MM.1S (cell line): ENCODE measurements around the gene COLEC11.

Experiments used
- DNase-seq: peaks from one replicate; pipeline ENCODE4 v3.0.0-alpha.2; 2015
- H2AFZ ChIP-seq: fragments of 300-600 bp; sonication (generic); 2 replicates; pipeline ENCODE4 v1.6.0; 2016; ENCODE audit warnings: antibody characterized with exemption, low read length
- H3F3A ChIP-seq: fragments of 300-600 bp; sonication (generic); 2 replicates; pipeline ENCODE4 v1.6.1; 2016; ENCODE audit warnings: mild to moderate bottlenecking, antibody characterized with exemption, low read length, moderate library complexity, mixed read lengths; ENCODE audit not compliant: insufficient read depth
- H3K27ac ChIP-seq: fragments of 300-600 bp; sonication (generic); 2 replicates; pipeline ENCODE4 v1.5.1; 2016; ENCODE audit warnings: mild to moderate bottlenecking, low read length
- H3K27me3 ChIP-seq: fragments of 300-600 bp; sonication (generic); replicated peaks from 2 replicates; pipeline ENCODE4 v1.6.0; 2016; ENCODE audit warnings: low read length; ENCODE audit not compliant: insufficient read depth
- H3K36me3 ChIP-seq: fragments of 300-600 bp; sonication (generic); replicated peaks from 2 replicates; pipeline ENCODE4 v1.6.1; 2016; ENCODE audit warnings: mild to moderate bottlenecking, low read length, mixed read lengths; ENCODE audit not compliant: insufficient read depth
- H3K4me1 ChIP-seq: fragments of 300-600 bp; sonication (generic); 2 replicates; pipeline ENCODE4 v1.6.1; 2016; ENCODE audit warnings: low read length, mixed read lengths
- H3K4me2 ChIP-seq: fragments of 300-600 bp; sonication (generic); 2 replicates; pipeline ENCODE4 v1.6.0; 2016; ENCODE audit warnings: low read depth, low read length
- H3K4me3 ChIP-seq: fragments of 300-600 bp; sonication (generic); 2 replicates; pipeline ENCODE4 v1.5.1; 2016; ENCODE audit warnings: low read length, mixed read lengths
- H3K79me2 ChIP-seq: fragments of 300-600 bp; sonication (generic); 2 replicates; pipeline ENCODE4 v1.6.1; 2016; ENCODE audit warnings: mixed run types, low read length, mixed read lengths
- H3K9ac ChIP-seq: fragments of 300-600 bp; sonication (generic); 2 replicates; pipeline ENCODE4 v1.6.1; 2016; ENCODE audit warnings: low read length, mixed read lengths
- H3K9me2 ChIP-seq: fragments of 300-600 bp; sonication (generic); replicated peaks from 2 replicates; pipeline ENCODE4 v1.6.1; 2016; ENCODE audit warnings: mild to moderate bottlenecking, low read length, mixed read lengths; ENCODE audit not compliant: insufficient read depth
- H3K9me3 ChIP-seq: fragments of 300-600 bp; sonication (generic); replicated peaks from 2 replicates; pipeline ENCODE4 v1.6.1; 2016; ENCODE audit warnings: mild to moderate bottlenecking, low read length, mixed read lengths; ENCODE audit not compliant: insufficient read depth
- H4K20me1 ChIP-seq: fragments of 300-600 bp; sonication (generic); 2 replicates; pipeline ENCODE4 v1.6.1; 2016; ENCODE audit warnings: mild to moderate bottlenecking, low read length, moderate library complexity, mixed read lengths; ENCODE audit not compliant: insufficient read depth
- CTCF ChIP-seq: fragments of 300-600 bp; sonication (generic); IDR thresholded peaks from 2 replicates; pipeline ENCODE4 v1.5.1; 2016; ENCODE audit warnings: antibody characterized with exemption, low read length, mixed read lengths
- EZH2 ChIP-seq: fragments of 300-600 bp; sonication (generic); optimal IDR thresholded peaks from 2 replicates; pipeline ENCODE3; 2017; ENCODE audit warnings: low read depth, mild to moderate bottlenecking, antibody characterized with exemption, low read length, mixed read lengths
- EZH2phosphoT487 ChIP-seq: fragments of 300-600 bp; sonication (generic); IDR thresholded peaks from 2 replicates; pipeline ENCODE4 v1.6.1; 2018; ENCODE audit warnings: antibody characterized with exemption, low read length

The COLEC11 gene

DNA sequence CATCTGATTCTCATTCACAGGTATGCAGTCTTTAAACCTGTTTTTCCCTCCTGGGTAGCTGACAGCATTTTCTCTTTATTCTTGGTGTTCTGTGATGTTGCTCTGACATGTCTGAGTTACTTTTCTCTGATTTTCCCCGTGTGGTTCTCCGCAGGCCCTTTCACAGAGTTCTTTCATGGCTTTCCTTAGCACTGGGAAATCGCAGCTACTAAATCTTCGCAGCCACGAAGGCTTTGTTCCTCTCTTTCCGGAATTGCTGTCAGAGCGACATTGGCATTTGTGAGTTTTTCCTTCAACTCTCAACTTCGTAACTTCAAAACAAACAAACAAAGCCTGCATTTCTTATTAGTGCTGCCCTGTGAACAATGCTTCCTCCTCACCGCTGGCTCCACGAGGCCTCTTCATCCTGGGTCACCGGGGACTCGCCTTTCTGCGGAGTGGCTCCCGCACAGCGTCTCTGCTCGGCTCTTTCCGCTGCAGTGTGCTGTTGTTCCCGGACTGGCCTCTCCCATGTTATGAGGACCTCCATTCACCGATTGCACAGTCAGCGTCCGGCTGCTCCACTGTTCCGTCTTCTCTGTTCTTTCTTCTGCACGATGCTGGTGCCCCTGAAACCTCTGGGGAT lies 16.1 kb downstream of the COLEC11 start:
- Histone ChIP-seq H2AFZ (no peak overlapping the region), H3K4me1 (peaks cover 6% of the 10 kb centered on the region), H4K20me1 (no peaks in the 10 kb centered on the region), H3K9me3 (no peaks in the 10 kb centered on the region), H3K9me2 (no peaks in the 10 kb centered on the region), H3K9ac (no peak overlapping the region), H3K27ac (no peak overlapping the region), H3F3A (no peaks in the 10 kb centered on the region), H3K36me3 (no peaks in the 10 kb centered on the region), H3K4me3 (no peak overlapping the region), H3K4me2 (no peak overlapping the region), H3K27me3 (no peaks in the 10 kb centered on the region), H3K79me2 (no peaks in the 10 kb centered on the region)
- no peak for TF ChIP-seq CTCF
- TF ChIP-seq EZH2phosphoT487: no peak
- no peak for TF ChIP-seq EZH2
- no peak for DNase-seq

DNA sequence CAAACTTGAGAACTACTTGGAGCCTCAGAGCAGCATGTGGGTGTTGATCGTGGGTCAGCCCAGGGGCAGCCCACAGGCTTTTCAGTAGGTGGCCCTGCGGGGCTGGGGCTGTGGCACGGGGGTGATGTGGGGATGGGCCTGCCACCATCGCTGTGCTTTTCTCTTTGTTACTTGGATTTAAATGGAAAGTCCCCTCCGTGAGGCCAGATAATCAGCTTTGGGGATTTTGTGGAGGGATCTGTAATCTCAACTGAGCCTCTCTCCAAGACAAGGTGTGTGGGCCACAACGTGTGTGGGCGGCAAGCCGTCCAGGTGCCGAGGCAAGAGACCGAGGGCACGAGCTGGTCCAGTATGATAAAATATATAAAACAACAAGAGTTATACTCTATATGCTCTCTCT lies 16.7 kb downstream of the COLEC11 start:
- H4K20me1 ChIP-seq: no peaks in the 10 kb centered on the region
- no peak overlapping the region for H3K27ac ChIP-seq
- H3K4me3 ChIP-seq: no peak overlapping the region
- H3K9me2 ChIP-seq: no peaks in the 10 kb centered on the region
- no peaks in the 10 kb centered on the region for H3K9me3 ChIP-seq
- H3K36me3 ChIP-seq: no peaks in the 10 kb centered on the region
- H3K79me2 ChIP-seq: no peaks in the 10 kb centered on the region
- TF ChIP-seq EZH2 (no peak), CTCF (no peak), EZH2phosphoT487 (no peak)
- H3F3A ChIP-seq: no peaks in the 10 kb centered on the region
- H3K9ac ChIP-seq: no peak overlapping the region
- no peak overlapping the region for H2AFZ ChIP-seq
- H3K27me3 ChIP-seq: no peaks in the 10 kb centered on the region
- no peak overlapping the region for H3K4me2 ChIP-seq
- peaks cover 6% of the 10 kb centered on the region for H3K4me1 ChIP-seq
- no peak for DNase-seq

- no peaks in the 10 kb centered on the region for H3K9me2 ChIP-seq
Observed at GRCh38 chr2:3612639-3613523, 18.0 kb downstream of the COLEC11 start.

More at GRCh38 chr2:3612639-3613523, 18.0 kb downstream of the COLEC11 start:
- no peaks in the 10 kb centered on the region for H3K9me3 ChIP-seq
- no peak overlapping the region for H3K9ac ChIP-seq
- H2AFZ ChIP-seq: no peak overlapping the region
- no peak overlapping the region for H3K27ac ChIP-seq
- no peaks in the 10 kb centered on the region for H3K36me3 ChIP-seq
- H3K4me1 ChIP-seq: peaks cover 6% of the 10 kb centered on the region
- no peaks in the 10 kb centered on the region for H4K20me1 ChIP-seq
- H3K4me2 ChIP-seq: no peak overlapping the region
- DNase-seq: no peak
- H3F3A ChIP-seq: no peaks in the 10 kb centered on the region
- H3K79me2 ChIP-seq: no peaks in the 10 kb centered on the region
- no peak overlapping the region for H3K4me3 ChIP-seq
- no peaks in the 10 kb centered on the region for H3K27me3 ChIP-seq
- TF ChIP-seq CTCF (no peak), EZH2 (no peak), EZH2phosphoT487 (no peak)
